ENCODE results near the gene SLC51B.

- TF ChIP-seq, protein P1, sequence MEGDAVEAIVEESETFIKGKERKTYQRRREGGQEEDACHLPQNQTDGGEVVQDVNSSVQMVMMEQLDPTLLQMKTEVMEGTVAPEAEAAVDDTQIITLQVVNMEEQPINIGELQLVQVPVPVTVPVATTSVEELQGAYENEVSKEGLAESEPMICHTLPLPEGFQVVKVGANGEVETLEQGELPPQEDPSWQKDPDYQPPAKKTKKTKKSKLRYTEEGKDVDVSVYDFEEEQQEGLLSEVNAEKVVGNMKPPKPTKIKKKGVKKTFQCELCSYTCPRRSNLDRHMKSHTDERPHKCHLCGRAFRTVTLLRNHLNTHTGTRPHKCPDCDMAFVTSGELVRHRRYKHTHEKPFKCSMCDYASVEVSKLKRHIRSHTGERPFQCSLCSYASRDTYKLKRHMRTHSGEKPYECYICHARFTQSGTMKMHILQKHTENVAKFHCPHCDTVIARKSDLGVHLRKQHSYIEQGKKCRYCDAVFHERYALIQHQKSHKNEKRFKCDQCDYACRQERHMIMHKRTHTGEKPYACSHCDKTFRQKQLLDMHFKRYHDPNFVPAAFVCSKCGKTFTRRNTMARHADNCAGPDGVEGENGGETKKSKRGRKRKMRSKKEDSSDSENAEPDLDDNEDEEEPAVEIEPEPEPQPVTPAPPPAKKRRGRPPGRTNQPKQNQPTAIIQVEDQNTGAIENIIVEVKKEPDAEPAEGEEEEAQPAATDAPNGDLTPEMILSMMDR (IDR thresholded peaks at IDR 0.05) = peak; percentile 28 to 55 (median 35)
- TF ChIP-seq POLR2A (IDR thresholded peaks at IDR 0.05) = no peak
Measured at GRCh38 chr15:65085990-65086679, 40.9 kb downstream of the SLC51B start.

All from right lobe of liver (tissue), 4 donors.